ENCODE results near the gene JOSD2.

The JOSD2 gene

GRCh38 chr19:50467566-50467965 lies 43.4 kb downstream of the JOSD2 start:
- H3K36me3 ChIP-seq (replicated peaks; ENCODE audit: insufficient read depth, low read length): no peaks in the 10 kb centered on the region
- no peaks in the 10 kb centered on the region for H3F3A ChIP-seq (ENCODE audit: insufficient read depth, low read length)
- TF ChIP-seq CTCF (IDR thresholded peaks at IDR 0.05; ENCODE audit: low read length): no peak
- TF ChIP-seq EZH2 (optimal IDR thresholded peaks at IDR 0.05; ENCODE audit: low read depth, low read length): no peak
- TF ChIP-seq EZH2phosphoT487 (IDR thresholded peaks at IDR 0.05; ENCODE audit: low read length): no peak
- no peak for DNase-seq
- H3K9me2 ChIP-seq (replicated peaks; ENCODE audit: insufficient read depth, low read length): no peaks in the 10 kb centered on the region
- H3K4me3 ChIP-seq (ENCODE audit: low read length): no peak overlapping the region
- no peaks in the 10 kb centered on the region for H4K20me1 ChIP-seq (ENCODE audit: insufficient read depth, low read length)
- no peak overlapping the region for H3K4me2 ChIP-seq (ENCODE audit: low read depth, low read length)
- H3K27ac ChIP-seq (ENCODE audit: low read length): no peak overlapping the region
- H3K79me2 ChIP-seq (ENCODE audit: low read length): no peaks in the 10 kb centered on the region
- H3K9ac ChIP-seq (ENCODE audit: low read length): no peak overlapping the region
- H3K9me3 ChIP-seq (replicated peaks; ENCODE audit: insufficient read depth, low read length): no peaks in the 10 kb centered on the region
- H3K4me1 ChIP-seq (ENCODE audit: low read length): no peaks in the 10 kb centered on the region
- peaks cover 76% of the 10 kb centered on the region for H3K27me3 ChIP-seq (replicated peaks; ENCODE audit: insufficient read depth, low read length)
- no peak overlapping the region for H2AFZ ChIP-seq (ENCODE audit: low read length)

- DNase-seq: no peak
- H3K4me2 ChIP-seq (ENCODE audit: low read depth, low read length): no peak overlapping the region
Observed at GRCh38 chr19:50466706-50467039, 44.3 kb downstream of the JOSD2 start.

GRCh38 chr19:50465986-50466705 lies 44.8 kb downstream of the JOSD2 start:
- no peak for TF ChIP-seq EZH2phosphoT487 (IDR thresholded peaks at IDR 0.05; ENCODE audit: low read length)
- TF ChIP-seq EZH2 (optimal IDR thresholded peaks at IDR 0.05; ENCODE audit: low read depth, low read length): no peak
- TF ChIP-seq CTCF (IDR thresholded peaks at IDR 0.05; ENCODE audit: low read length): no peak; the same call in none of the 2 replicates
- no peak overlapping the region for H2AFZ ChIP-seq (ENCODE audit: low read length)
- H3K4me2 ChIP-seq (ENCODE audit: low read depth, low read length): no peak overlapping the region
- DNase-seq: no peak
- peaks cover 88% of the 10 kb centered on the region for H3K27me3 ChIP-seq (replicated peaks; ENCODE audit: insufficient read depth, low read length)
- no peaks in the 10 kb centered on the region for H3K36me3 ChIP-seq (replicated peaks; ENCODE audit: insufficient read depth, low read length)
- H4K20me1 ChIP-seq (ENCODE audit: insufficient read depth, low read length): no peaks in the 10 kb centered on the region
- H3F3A ChIP-seq (ENCODE audit: insufficient read depth, low read length): no peaks in the 10 kb centered on the region
- H3K9me2 ChIP-seq (replicated peaks; ENCODE audit: insufficient read depth, low read length): no peaks in the 10 kb centered on the region
- no peaks in the 10 kb centered on the region for H3K9me3 ChIP-seq (replicated peaks; ENCODE audit: insufficient read depth, low read length)
- H3K79me2 ChIP-seq (ENCODE audit: low read length): no peaks in the 10 kb centered on the region
- no peak overlapping the region for H3K4me3 ChIP-seq (ENCODE audit: low read length)
- H3K27ac ChIP-seq (ENCODE audit: low read length): no peak overlapping the region
- H3K9ac ChIP-seq (ENCODE audit: low read length): no peak overlapping the region
- no peaks in the 10 kb centered on the region for H3K4me1 ChIP-seq (ENCODE audit: low read length)

More at GRCh38 chr19:50466706-50467039, 44.3 kb downstream of the JOSD2 start:
- Histone ChIP-seq H3K9ac (ENCODE audit: low read length) (no peak overlapping the region), H3K4me3 (ENCODE audit: low read length) (no peak overlapping the region), H3K79me2 (ENCODE audit: low read length) (no peaks in the 10 kb centered on the region), H3K9me2 (replicated peaks; ENCODE audit: insufficient read depth, low read length) (no peaks in the 10 kb centered on the region), H3K27me3 (replicated peaks; ENCODE audit: insufficient read depth, low read length) (peaks cover 85% of the 10 kb centered on the region), H3K4me1 (ENCODE audit: low read length) (no peaks in the 10 kb centered on the region), H3K9me3 (replicated peaks; ENCODE audit: insufficient read depth, low read length) (no peaks in the 10 kb centered on the region), H3K27ac (ENCODE audit: low read length) (no peak overlapping the region), H4K20me1 (ENCODE audit: insufficient read depth, low read length) (no peaks in the 10 kb centered on the region), H2AFZ (ENCODE audit: low read length) (no peak overlapping the region), H3K36me3 (replicated peaks; ENCODE audit: insufficient read depth, low read length) (no peaks in the 10 kb centered on the region), H3F3A (ENCODE audit: insufficient read depth, low read length) (no peaks in the 10 kb centered on the region)
- TF ChIP-seq EZH2phosphoT487 (IDR thresholded peaks at IDR 0.05; ENCODE audit: low read length) (no peak), CTCF (IDR thresholded peaks at IDR 0.05; ENCODE audit: low read length) (no peak), EZH2 (optimal IDR thresholded peaks at IDR 0.05; ENCODE audit: low read depth, low read length) (no peak)
